Measurements from ENCODE around the gene ZSCAN2. TPM values are rescaled to one million over a fixed set of nuclear protein-coding genes. Genes with fewer than 3 reads are reported as not detected.
A peak's percentile ranks its signal among the peaks of the same experiment; 100 is the strongest.

The ZSCAN2 gene
- total RNA-seq, 1 donor from 2014 or later: 23.8 TPM

DNA sequence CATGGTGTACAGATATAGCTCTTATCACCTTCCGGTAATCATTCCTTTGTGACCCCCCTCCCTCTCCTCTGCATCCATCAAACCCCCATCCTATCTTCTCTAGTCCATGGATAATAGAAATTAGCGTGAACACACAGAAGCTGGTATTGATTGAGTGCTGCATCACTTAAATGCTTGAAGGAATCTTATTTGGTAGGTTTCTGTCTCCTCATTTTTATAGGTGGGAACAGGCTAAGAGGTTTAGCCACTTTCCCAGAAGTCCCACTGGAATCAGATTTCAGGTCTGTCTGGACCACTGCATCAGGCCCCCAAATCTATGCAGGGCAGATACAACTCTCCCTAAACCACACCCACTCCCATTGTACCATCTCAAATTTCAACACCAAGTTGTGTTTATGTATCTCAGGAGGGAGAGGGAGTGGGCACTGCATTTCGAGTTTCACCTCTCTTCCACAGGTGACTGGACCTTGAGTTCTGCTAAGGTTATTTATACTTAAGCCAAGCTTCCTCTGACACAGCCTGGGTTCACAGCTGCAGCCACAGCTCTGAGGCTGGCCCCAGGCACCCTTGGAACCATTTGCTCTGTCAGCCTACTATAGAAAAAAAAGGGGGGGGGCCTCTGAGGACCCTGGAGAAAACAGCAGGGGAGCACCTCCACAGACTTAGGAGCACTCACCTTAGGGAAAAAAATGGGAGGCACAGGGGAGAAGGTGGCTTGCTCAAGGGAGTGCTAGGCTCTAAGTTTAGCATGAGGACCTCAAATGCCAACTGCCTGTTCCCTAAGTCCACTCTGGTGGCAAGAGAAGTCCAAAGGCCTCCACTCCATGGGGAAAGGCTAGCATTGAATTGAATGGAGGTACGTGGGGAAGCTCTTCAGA lies 59.3 kb downstream of the ZSCAN2 start:
- no peak overlapping the region for H3K4me3 Mint-ChIP-seq (ENCODE audit: unreplicated experiment)

DNA sequence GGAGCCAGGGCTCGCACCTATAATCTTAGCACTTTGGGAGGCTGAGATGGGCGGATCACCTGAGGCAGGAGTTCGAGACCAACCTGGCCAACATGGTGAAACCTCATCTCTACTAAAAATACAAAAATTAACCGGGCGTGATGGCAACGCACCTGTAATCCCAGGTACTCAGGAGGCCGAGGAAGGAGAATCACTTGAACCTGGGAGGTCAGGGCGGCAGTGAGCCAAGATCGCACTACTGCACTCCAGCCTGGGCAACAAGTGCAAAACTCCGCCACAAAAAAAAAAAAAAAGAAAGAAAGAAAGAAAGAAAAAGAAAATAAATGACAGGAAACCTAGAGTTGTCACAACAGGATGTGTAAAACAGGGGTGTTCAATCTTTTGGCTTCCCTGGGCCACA lies 60.2 kb downstream of the ZSCAN2 start:
- no peaks in the 10 kb centered on the region for H3K9me3 Mint-ChIP-seq (ENCODE audit: unreplicated experiment)
- H3K27ac Mint-ChIP-seq (ENCODE audit: unreplicated experiment): no peak overlapping the region
- H3K4me1 Mint-ChIP-seq (ENCODE audit: unreplicated experiment): peaks cover 11% of the 10 kb centered on the region
- DNase-seq (ENCODE audit: extremely low spot score, unreplicated experiment): no peak
- H3K36me3 Mint-ChIP-seq (ENCODE audit: unreplicated experiment): peaks cover 19% of the 10 kb centered on the region
- TF ChIP-seq, protein P1, sequence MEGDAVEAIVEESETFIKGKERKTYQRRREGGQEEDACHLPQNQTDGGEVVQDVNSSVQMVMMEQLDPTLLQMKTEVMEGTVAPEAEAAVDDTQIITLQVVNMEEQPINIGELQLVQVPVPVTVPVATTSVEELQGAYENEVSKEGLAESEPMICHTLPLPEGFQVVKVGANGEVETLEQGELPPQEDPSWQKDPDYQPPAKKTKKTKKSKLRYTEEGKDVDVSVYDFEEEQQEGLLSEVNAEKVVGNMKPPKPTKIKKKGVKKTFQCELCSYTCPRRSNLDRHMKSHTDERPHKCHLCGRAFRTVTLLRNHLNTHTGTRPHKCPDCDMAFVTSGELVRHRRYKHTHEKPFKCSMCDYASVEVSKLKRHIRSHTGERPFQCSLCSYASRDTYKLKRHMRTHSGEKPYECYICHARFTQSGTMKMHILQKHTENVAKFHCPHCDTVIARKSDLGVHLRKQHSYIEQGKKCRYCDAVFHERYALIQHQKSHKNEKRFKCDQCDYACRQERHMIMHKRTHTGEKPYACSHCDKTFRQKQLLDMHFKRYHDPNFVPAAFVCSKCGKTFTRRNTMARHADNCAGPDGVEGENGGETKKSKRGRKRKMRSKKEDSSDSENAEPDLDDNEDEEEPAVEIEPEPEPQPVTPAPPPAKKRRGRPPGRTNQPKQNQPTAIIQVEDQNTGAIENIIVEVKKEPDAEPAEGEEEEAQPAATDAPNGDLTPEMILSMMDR (IDR thresholded peaks at IDR 0.05): no peak
- no peaks in the 10 kb centered on the region for H3K27me3 Mint-ChIP-seq (ENCODE audit: unreplicated experiment)
- H3K4me3 Mint-ChIP-seq (ENCODE audit: unreplicated experiment): no peak overlapping the region

More for the DNA sequence above, 59.3 kb downstream of the ZSCAN2 start:
- Mint-ChIP-seq H3K27ac (ENCODE audit: unreplicated experiment) (no peak overlapping the region), H3K9me3 (ENCODE audit: unreplicated experiment) (no peaks in the 10 kb centered on the region), H3K36me3 (ENCODE audit: unreplicated experiment) (peaks cover 12% of the 10 kb centered on the region), H3K27me3 (ENCODE audit: unreplicated experiment) (no peaks in the 10 kb centered on the region), H3K4me1 (ENCODE audit: unreplicated experiment) (peaks cover 14% of the 10 kb centered on the region)
- TF ChIP-seq, protein P1 (IDR thresholded peaks at IDR 0.05): no peak
- no peak for DNase-seq (ENCODE audit: extremely low spot score, unreplicated experiment)

DNA sequence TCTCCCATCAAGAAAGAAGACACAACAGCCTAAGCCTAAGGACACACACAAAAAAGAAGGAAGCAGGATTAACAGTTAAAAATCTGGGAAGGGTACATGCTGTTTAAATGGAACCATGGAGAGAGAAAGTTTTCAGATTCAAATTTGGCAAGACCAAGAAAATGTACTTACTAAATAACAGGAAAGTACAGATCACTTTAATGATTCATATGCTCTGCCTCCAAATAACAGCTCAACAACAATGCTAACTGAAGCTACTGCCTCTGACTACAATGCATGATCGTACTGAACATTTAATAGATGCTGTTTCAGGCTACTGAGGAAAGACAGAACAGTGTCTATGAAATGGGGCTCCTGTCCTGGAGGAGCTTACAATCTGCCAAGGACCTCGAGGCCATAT lies 65.6 kb downstream of the ZSCAN2 start:
- Mint-ChIP-seq H3K4me3 (ENCODE audit: unreplicated experiment) (no peak overlapping the region), H3K9me3 (ENCODE audit: unreplicated experiment) (no peaks in the 10 kb centered on the region), H3K27me3 (ENCODE audit: unreplicated experiment) (no peaks in the 10 kb centered on the region), H3K4me1 (ENCODE audit: unreplicated experiment) (peaks cover 7% of the 10 kb centered on the region), H3K36me3 (ENCODE audit: unreplicated experiment) (peaks cover 41% of the 10 kb centered on the region), H3K27ac (ENCODE audit: unreplicated experiment) (peak overlapping the region; percentile 24)
- DNase-seq (ENCODE audit: extremely low spot score, unreplicated experiment): no peak
- TF ChIP-seq, protein P1 (IDR thresholded peaks at IDR 0.05): no peak

DNA sequence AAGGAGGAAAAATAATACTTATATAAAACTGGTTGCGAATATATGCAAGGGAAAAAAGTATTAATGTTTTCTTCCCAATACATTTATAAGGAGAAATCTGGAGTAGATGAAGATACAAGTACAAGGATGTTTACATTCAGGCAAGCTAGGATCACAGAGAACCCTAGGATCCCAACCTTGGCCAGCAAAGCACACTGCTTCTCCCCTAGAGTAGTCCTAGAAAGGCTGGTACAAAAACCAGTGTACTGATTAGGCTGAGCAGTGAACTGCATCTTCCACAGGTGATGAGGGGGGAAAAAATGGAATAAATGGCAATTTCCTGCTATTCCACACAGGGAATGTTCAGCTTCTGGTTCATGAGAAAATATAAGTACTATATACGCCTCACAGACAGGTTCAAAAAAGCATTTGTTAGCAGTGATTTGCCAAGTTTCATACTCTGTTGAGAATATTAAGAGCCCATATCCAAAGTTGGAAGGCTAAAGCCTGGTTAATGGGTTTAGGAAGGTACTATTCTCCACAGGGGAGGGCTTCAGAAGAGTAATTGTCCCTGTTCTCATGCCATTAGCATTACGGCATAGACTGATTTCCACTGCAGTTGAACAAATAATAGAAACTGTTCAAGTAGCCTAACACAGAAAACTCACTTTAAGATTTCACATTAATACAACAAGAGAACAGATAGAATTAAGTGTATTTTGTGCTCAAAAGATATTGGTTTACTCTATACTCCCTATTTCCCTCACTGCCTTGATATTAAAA lies 67.6 kb downstream of the ZSCAN2 start:
- TF ChIP-seq, protein P1 (IDR thresholded peaks at IDR 0.05): no peak
- no peak overlapping the region for H3K27ac Mint-ChIP-seq (ENCODE audit: unreplicated experiment)
- peaks cover 18% of the 10 kb centered on the region for H3K4me1 Mint-ChIP-seq (ENCODE audit: unreplicated experiment)
- DNase-seq (ENCODE audit: extremely low spot score, unreplicated experiment): no peak
- no peak overlapping the region for H3K4me3 Mint-ChIP-seq (ENCODE audit: unreplicated experiment)
- H3K27me3 Mint-ChIP-seq (ENCODE audit: unreplicated experiment): no peaks in the 10 kb centered on the region
- H3K9me3 Mint-ChIP-seq (ENCODE audit: unreplicated experiment): no peaks in the 10 kb centered on the region
- peaks cover 42% of the 10 kb centered on the region for H3K36me3 Mint-ChIP-seq (ENCODE audit: unreplicated experiment)

- Mint-ChIP-seq H3K9me3 (ENCODE audit: unreplicated experiment) (no peaks in the 10 kb centered on the region), H3K36me3 (ENCODE audit: unreplicated experiment) (peaks cover 43% of the 10 kb centered on the region), H3K27me3 (ENCODE audit: unreplicated experiment) (no peaks in the 10 kb centered on the region), H3K4me3 (ENCODE audit: unreplicated experiment) (no peak overlapping the region), H3K27ac (ENCODE audit: unreplicated experiment) (peak overlapping the region; percentile 9), H3K4me1 (ENCODE audit: unreplicated experiment) (peaks cover 19% of the 10 kb centered on the region)
- DNase-seq (ENCODE audit: extremely low spot score, unreplicated experiment): peak; percentile 7
- TF ChIP-seq, protein P1 (IDR thresholded peaks at IDR 0.05): no peak
These were observed 68.9 kb downstream of the ZSCAN2 start for GRCh38 chr15:84669726-84670125.

Measured in osteocyte (in vitro differentiated cells).